Activated T-cell treated with anti-CD3 and anti-CD28 coated beads, Interleukin-2, amount 50 U/mL, for 1 hour (primary cell): Measurements from ENCODE around the gene FBXL15.
"Not testable (repeated sequence)": the region's sequence is repeated elsewhere in the genome, so short reads cannot be mapped to it uniquely, and the experiment has no call there.

ENCODE experiments used
- DNase-seq: peaks from one replicate; pipeline ENCODE4 v3.0.0-alpha.2; 2020

Gene FBXL15

DNA sequence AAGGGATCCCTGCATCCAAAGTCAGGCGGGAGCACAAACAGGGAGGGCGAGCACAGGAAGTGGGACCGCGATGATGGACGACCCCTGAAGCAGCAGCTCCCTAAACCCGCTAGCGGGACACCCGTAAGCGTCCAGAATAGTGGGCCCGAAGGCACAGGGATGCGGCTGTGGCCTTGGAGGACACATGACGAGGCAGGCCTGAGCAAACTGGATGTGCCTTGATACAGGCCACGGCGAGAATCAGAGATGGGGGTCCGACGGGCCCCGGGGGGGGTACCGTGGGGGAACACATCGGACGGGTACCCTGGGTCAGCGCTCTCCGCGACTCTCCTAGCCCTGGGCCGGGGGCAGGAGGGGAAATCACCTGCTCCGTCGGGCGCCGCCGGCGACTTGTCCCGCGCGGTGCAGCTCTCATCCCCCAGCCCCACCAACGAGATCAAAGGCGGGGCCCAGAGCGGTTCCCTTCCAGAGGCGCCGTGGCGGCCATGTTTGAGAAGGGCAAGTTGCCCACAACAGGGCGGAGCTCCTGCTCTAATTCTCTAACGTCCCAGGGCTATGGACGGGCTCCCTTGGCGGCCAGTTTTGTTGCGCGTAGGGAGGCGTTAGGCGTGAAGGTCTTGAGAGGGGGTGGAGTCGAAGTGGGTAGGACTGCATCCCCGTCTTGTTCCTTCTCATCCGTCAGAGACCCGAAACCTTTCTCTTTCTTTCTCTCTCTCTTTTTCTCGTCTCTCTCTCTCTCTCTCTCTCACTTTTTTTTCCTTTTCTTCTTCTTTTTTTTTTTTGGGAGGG lies 11.7 kb downstream of the FBXL15 start, which contains the start of gene CUEDC2:
TSS of gene CUEDC2 (minus strand) at position 413 of the 789 bp plus-strand sequence. CDS start 7,386 bp downstream, outside the sequence.
- peak; percentile 99 for DNase-seq

DNA sequence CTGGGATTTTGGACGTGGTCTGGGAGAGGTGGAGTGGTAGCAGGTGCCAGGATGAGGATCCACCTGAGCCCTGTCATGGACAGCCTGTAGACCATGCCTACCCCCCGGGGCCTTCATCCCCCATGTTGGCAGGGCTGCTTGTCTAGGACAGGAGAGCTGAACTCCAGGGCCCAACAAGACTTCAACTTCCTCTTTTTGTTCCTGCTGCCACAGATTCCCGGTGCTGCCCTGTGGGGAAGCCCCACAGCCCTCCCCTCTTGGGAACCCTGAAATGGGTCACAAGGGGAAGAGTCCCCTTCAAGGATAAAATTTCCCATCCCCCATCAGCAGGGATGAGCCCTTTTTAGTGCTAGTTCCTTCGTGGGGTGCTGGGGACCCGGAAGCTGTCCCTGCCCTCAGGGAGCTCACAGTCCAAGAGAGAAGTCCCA lies 13.0 kb downstream of the FBXL15 start:
- no peak for DNase-seq

DNA sequence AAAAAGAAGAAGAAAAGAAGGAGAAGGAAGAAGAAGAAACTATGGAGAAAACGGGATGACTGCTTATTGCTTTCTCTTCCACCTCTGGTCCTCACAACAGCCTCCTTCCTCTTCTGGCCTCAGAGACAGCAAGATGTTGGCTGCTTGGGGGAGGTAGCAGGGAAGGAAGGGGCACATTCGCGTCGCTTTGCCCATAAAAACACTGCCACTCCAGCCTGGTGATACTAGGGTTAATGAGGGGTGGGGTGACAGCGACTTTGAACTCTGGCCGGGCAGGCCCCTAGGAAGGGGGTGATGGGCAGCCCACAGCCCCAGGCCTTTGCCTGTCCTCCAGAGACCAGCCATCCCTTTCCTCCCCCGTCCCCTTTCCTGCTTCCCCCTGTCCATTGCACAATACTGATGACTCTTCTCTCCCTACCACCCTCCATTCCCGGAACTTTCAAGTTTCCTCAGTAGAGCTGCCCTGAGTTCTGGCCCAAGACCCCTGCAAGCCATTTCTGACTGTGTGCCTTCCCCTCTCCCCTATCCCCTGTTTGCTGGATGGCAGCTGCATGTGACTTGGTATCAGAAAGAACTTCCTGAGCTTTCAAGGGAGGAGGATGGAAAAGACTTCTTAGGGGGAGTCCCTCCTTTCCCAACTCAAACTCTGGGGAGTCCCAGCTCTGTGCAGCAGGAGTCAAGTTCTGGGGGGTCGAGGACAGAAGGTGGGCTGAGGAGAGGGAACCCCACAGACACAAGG lies 13.9 kb downstream of the FBXL15 start:
- no peak for DNase-seq

DNA sequence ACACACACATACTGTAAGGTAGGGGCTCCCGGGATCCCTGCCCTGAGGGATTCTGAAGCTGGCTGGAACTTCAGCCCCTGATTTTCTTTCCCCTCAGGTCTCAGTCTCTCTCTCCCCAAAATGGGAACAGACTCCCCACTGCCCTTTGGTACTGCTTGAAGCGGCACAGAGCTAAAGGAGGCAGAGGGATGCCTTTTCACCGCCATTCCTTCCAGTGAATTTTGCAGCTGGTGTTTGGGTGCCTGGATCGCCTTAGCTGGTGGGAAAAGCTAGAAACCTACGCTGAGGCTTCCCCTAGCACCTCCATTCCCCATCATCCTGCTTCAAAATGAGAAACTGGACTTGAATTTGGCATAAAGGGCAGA lies 14.5 kb downstream of the FBXL15 start:
- DNase-seq: no peak

DNA sequence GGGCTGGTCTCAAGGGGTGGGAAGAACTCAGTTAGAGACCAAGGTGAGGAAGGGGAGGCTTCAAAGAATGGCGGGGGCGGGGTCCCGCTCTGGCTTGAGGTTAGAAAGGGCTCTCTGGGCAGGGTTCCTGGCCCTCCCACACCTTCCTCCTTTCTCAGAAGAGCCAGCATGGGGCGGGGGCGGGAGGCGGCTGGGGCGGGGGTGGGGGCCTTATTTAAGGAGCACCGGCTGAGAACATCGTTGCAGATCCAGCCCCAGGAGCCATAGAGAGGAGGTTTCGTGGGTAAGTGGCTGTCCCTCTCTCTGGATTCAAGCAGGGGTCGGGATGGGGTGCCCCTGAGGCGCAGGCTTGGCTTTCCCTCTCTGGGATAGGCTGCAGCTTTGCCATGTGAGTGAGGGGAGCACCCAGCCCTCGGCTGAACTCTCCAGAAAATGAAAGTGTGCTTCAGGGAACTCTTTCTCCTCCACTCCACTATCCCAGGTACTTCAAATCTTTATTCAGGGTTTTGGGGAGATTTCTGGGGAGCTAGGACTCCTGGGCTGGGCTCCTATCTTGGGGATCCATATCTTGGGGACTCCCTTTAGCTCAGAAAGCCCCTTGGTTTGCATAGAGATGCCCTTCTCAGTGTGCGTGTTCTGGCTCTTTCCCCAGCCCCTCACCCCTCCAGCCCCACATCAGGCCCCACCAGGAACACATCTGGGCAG lies 15.0 kb downstream of the FBXL15 start:
- no peak for DNase-seq

DNA sequence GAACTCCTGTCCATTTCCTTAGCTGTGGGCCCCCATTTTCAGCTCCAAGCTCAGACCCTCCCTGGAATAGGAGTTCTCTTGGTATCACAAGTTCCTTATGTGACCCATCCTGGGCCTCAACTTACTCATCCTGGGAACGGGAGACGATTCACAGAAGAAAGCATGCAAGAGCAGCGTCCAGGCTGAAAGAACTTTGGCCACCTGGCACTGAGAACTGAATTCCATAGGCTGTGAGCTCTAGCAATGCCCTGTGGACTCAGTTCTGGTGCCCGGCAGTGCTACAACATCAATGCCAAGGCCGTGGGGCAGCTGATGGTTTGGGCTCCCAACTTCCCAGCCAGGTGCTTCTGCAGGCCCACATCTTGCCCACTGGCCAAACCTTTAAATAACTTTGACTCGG lies 15.7 kb downstream of the FBXL15 start:
- DNase-seq: no peak

DNA sequence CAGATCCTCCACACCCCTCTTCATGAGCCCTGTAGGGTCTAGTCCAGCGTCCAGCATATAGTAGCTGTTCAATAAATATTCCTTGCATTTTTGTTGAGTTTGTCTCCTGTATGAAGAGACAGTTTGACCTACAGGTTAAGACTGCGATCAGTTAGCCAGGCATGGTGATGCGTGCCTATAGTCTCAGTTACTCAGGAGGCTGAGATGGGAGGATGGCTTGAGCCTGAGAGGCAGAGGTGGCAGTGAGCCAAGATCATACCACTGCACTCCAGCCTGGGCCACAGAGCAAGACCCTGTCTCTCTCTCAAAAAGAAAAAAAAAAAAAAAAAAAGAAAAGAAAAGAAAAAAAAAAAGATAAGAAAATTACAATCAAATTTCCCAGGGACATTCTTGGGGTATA lies 16.9 kb downstream of the FBXL15 start:
- no peak for DNase-seq

DNA sequence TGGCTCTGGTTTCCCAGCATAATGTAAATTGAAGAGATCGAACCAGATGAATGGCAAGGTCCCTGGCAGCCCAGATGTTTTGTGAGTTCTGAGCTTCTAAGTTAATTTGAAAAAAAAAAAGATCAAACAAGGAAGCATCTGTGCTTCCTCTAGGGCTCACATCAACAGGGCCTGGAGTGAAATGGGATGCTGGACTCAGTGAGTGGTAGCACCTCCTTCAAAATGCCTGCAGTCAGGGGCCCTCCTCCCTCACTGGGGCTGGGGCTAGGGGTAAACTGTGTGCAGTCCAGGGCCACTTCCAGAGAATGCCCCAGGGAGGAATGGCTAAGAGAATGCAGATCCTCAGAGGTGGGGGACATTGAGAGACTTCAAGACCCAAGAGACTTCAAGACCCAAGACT lies 17.7 kb downstream of the FBXL15 start:
- DNase-seq: no peak

DNA sequence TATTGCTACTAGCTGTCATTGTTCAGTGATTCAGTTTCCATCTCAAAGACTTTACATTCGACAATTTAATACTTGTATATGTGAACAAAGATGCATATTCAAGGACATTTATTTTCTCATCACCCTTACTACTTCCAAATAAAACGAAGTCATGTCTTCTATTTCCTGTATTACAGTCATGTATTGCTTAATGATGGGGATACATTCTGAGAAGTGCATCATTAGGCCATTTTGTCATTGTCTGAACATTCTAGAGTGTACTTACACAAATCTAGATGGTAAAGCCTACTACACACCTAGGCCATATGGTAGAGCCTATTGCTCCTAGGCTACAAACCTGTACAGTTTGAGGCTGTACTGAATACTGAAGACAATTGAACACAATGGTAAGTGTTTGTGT lies 24.2 kb downstream of the FBXL15 start:
- no peak for DNase-seq

DNA sequence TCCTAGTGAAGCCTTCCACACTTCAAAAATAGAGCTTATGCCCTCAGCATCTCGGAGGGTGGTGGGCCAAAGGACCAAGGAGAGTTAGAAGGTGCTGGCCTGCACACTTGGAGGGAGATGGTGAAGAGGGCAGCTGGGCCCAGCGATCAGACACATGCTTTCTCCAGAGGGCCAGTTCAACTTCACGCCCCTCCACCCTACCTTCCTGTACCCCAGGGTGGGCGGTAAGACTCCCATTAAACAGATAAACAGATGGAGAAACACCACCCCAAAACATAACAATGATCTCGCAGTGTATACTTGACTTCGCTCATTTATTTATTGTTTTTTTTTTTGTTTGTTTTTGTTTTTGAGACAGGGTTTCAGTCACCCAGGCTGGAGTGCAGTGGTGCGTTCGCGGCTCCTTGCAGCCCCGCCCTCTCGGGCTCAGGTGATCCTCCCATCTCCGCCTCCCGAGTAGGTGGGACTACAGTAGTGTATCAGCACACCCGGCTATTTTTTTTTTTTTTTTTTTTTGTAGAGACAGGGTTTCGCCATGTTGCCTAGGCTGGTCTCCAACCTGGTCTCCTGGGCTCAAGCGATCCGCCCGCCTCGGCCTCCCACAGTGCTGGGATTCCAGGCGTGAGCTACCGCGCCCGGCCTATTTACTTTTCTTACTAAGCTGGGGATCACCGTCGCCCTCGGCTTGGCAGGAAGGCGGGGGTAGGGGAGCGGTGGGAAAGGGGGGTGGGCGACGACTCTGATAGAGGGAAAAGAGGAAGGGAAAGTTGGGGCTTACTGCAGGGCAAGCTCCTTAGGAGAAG lies 28.9 kb downstream of the FBXL15 start:
- peak; percentile 85 for DNase-seq

DNA sequence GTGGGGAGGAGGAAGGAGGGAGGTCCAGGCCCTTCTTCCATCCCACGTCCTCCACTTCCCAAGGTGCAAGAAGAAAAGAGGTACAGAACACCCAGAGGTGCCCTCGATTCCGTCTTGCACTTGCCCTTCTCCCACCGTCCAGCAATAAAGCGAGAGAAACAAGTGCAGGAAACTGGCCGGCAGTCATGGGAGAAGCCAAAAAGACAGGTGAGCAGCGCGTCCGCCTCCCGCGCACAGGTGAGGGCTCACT lies 29.4 kb downstream of the FBXL15 start:
- no peak for DNase-seq

DNA sequence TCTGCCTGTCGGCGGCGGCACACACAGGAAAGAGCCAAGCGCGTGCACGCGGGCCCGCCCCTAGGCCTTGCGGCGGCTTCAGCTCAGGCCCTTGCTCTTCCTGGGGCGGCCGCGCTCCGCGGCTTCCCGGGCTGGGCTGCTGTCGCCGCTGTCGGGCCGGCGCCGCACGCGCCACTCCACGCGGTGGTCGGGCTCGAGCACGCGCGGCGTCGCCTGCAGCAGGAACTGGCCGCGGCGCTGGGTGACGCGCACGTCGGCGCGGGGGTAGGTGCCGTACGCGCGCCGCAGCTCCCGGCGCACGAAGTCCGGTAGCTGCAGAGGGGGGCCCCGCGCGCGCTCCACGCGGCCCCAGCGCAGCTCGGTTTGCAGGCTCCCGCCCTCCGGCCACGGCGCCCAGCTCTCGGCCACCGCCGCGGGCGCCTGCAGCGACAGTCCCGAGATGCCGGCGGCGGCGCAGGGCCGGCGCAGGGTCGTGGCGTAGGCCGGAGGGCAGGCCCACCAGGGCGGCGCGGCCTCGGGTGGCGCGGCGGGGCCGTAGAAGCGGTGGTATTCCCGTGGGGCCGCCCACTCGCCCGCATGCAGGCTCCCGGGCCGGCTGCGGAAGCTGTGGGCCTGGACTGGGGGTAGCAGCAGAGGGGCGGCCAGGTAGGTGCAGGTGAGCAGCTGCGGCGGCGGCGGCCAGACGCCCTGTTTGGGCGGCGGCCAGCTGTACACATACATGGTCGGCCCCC lies 29.9 kb downstream of the FBXL15 start:
- DNase-seq: peak; percentile 90

DNA sequence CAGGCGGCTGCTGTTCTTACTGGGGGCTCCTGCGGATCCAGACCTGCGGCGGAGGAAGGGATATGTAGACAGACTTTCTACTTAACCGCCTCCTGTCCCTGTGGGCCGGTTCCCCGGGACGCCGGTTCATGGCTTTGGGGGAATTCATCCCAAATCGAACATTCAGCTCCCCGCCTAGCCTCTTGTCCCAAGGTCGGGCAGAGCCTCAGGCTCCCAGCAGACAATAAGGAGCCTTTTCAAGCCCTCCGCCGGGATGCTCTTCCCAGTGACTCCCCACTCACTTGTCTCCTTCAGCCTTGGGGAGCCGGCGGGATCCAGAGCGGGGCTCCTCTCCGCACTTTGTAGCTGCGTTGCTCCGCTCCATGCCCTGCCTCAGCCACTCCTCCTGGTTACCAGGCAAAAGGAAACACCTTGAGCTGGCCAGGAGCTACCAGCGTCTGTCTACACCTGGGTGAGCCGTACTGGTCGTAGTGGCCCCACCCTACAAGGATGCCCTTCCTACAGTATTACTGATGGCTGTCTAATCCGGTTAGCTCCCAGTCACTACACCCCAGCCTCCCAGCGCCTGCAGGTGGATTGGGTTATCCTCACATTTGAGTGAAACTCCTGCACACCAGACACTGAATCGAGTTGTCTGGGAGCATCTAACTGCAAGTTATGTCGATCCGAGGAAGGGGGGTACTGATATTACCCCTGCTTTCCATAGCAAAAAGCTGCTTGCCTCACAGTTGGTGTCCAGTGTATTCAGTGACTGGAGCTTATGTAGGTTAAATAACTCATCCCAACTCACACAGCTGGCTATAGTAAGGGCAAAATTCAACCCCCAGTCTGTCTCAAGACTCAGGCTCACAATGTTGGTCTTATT lies 30.7 kb downstream of the FBXL15 start, which contains the start of gene C10orf95:
TSS of gene C10orf95 (minus strand) at position 439 of the 865 bp plus-strand sequence. CDS start 450 bp downstream, outside the sequence.
- DNase-seq: no peak

DNA sequence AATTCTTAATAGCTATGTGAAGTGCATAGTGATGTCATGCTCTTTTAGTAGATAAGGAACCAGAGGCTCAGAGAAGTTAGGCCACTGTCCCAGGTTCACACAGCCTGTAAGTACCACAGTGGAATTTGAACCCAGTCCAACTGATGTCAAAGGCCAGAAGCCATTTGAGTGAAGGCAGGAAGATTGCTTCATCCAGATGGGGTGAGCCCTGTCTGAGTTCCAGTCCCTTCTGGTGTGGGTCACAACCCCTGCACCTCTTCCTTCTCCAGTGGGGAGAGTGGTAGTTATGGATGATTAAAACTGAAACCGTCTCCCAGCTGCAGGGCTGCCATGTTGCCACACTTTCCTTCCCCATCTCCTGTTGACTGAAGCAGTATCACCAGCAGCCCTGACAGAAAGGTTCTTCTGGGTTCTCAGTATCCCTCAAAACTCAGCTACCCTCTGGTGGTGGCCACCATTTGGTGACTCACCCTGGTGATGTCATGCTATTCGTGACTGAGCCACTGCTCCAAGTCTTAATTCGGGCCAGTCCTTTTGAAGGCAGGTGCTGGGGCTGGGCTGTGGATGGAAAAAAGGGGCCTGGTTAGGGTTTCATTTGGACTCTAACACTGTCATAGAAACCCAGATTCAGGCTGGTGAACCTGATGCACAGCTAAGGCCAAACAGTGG lies 32.2 kb downstream of the FBXL15 start:
- peak; percentile 44 for DNase-seq

DNA sequence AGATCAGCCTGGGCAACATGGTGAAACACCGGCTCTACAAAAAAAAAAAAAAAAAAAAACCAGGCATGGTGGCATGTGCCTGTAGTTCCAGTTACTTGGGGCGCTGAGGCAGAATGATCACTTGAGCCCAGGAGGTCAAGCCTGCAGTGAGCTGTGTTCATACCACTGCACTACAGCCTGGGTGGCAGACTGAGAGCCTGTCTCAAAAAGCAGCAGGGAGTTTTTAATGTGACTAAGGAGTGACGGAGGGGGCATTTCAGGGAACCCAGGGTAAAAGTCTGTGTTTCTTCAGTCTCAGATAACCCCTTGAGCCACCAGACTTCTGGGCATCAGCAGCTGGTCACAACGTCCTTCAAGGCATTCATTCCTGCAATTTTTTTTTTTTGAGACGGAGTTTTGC lies 32.9 kb downstream of the FBXL15 start:
- DNase-seq: no peak

DNA sequence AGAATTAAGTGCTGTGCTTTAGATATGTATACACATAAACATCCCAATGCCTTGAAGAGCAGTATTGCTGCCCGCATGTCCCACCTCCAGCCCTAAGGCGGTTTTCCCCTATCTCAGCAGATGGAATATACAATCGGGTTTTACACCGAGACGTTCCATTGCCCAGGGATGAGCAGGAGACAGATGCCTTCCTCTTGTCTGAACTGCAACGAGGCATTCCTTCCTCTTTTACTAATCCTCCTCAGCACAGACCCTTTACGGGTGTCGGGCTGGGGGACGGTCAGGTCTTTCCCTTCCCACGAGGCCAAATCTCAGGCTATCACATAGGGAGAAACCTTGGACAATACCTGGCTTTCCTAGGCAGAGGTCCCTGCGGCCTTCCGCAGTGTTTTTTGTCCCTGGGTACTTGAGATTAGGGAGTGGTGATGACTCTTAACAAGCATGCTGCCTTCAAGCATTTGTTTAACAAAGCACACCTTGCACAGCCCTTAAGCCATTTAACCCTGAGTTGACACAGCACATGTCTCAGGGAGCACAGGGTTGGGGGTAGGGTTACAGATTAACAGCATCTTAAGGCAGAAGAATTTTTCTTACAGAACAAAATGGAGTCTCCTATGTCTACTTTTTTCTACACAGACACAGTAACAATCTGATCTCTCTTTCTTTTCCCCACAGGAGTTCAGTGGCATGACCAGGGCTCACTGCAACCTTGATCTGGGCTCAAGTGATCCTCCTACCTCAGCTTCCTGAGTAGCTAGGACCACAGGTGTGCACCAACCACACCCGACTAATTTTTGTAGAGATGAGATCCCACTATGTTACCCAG lies 34.2 kb downstream of the FBXL15 start:
- DNase-seq: not testable (repeated sequence)

DNA sequence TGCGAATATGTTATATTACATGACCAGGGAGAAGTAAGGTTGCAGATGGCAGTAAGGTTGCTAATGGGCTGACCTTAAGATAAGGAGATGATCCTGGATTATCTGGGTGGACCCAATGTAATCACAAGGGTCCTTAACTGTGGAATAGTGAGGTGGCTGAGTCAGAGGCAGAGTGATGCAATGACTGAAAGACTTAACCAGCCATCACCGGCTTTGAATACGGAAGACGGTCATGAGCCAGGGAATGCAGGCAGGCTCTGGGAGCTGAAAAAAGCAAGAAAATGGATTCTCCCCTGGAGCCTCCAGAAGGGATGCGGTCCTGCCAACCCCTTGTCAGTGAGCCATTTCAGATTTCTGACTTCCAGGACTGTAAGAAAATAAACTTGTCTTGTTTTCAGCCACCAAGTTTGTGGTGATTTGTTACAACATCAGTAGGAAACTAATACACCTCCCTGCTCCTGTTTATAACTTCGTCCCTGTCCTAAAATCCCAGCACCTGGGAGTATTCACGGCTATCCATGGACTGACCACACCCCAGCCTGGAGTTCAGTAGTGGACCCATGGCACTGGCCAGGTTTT lies 35.3 kb downstream of the FBXL15 start:
- no peak for DNase-seq

DNA sequence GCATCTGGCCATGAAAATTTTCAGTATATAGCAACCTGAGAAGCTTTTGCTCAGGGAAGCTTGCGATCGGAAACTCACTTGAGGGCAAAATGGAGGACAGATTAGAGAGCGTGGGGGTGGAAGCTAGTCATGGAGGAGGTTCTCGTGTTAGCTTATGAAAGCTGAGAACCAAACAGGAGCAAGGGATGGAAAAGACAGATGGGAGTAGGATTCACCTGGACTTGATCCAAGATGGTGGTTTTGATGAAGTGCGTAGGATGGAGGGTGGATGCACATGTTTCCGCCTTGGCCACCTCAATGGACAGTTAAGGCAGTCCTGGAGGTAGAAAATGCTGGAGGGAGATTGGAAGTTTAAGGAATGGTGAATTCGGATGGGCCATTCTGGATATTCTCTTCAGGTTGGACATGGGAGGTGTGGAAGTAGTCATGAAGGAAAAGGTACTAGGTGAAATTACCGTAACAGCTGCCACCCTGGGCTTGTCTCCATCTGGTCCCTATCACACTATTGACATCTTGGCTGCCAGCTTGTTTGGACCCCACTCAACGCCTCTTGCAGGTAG lies 37.0 kb downstream of the FBXL15 start:
- no peak for DNase-seq

DNA sequence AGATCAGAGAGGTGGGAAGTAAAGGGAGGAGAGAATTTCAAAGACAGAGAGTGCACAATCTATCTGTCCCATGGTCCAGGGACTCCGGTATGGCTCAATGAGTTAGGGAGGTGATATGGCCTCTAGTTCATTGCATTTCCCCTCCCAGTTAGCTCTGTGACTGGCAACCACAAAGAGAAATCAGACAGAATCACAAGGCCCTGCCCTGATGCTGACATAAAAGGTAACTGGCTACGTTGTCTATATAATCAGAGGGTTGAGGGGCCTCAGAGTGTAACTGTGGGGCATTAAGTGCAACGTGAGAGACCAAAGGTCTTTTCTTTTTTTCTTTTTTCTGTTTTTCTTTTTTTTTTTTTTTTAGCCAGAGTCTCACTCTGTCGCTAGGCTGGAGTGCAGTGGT lies 38.0 kb downstream of the FBXL15 start:
- DNase-seq: no peak
